Activated CD8-positive, alpha-beta memory T cell treated with anti-CD3 and anti-CD28 coated beads for 1 hour (primary cell): ENCODE measurements around the gene CNTN4.
"Not testable (repeated sequence)": the region's sequence is repeated elsewhere in the genome, so short reads cannot be mapped to it uniquely, and the experiment has no call there.

Source experiments
- DNase-seq, 2 donors: peaks; one replicate each; pipeline ENCODE4 v3.0.0-alpha.2; 2020; ENCODE audit warnings: low read depth in 1 of 2; ENCODE audit errors: extremely low read depth in 1 of 2

Gene CNTN4

DNA sequence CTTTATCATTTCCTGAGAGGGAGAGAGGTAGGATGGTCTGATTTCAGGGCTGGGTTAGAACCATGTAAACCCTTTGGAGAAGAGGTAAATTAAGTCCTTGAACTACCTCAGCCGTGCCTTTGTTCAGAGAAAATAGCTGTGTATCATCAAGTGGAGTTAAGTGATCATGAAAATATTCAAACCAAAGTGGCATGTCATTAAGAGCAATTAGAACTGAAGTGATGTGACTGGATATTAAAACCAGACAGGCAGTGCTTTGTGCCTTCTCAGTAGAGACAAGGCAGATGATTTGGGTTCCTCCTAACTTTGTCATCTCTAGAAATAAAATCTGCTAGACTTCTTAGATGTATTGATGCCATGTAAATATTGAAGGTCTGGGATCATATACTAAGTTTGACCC lies 840.0 kb downstream of the CNTN4 start:
- DNase-seq, result no peak

DNA sequence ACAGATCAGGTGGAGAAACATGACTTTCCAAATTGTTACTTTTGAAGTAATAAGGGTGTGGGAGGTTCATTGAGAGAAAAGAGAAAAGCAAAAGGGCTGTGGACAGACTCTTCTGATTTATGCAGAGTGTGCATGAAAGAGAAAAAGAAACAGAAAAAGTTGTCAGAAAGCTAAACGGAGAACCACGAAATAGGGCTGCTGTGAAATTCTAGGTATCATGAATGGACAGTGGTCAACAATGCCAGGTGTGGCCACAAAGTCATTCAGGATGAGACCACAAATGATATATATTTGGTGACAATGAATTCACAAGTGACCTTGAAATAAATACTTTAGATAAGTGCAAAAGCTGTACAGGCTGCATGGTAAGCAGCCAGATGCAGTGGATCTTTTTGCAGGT lies 841.4 kb downstream of the CNTN4 start:
- DNase-seq, result no peak

DNA sequence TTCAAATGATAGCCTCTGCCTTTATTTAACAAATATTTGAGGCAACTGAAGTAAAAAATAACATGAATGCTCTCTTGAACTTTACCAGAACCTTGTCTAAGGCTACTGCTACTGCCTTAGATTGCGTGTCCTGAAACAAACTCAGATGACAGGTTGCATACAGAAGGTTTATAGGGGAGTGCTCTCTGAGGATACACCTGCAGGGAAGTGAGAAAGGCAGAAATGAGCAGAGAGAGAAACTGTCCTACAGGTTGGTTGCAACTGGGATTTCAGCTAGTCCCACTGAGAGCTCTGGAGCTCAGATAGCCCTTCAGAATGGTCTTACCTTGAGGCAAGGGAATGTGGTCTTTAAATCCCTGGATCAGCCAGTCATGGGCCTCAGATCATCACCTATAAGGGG lies 846.0 kb downstream of the CNTN4 start:
- no peak for DNase-seq

DNA sequence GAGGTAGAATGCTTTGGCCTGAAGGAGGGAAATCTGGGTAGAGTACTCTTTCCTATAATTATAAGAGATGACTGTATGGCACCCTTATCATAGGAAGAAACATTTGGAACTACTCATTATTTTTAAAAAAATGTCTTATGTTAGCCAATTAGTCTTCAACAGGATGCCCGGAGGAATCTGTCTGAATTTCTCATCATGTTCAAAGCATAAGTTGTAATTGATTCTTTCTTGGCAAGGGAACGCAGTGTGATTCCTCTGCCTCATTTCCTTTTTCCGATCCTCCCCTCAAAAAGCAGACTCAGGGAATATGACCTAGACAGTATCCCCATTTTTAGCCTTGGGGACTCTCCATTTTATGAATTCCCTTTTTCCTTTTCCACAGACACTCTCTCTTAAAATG lies 846.5 kb downstream of the CNTN4 start:
- DNase-seq, result no peak

DNA sequence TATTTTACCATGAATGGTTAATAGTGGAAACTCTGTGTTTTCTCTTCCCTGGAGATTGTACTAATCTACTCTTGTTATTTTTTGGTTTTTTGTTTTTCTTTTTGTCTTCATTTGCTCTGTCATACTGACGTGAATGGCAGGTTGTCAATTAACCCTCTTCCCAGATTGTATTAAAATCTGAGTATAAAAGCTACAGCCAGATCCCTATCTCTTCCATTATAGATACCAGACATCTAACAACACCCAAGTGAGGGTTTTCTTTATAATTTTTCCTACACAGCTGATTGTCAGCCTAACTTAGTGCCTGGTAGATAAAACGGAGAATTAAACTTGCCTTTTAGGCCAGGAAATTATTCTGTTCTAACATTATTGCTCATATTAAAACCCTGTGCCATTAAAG lies 848.9 kb downstream of the CNTN4 start:
- no peak for DNase-seq

DNA sequence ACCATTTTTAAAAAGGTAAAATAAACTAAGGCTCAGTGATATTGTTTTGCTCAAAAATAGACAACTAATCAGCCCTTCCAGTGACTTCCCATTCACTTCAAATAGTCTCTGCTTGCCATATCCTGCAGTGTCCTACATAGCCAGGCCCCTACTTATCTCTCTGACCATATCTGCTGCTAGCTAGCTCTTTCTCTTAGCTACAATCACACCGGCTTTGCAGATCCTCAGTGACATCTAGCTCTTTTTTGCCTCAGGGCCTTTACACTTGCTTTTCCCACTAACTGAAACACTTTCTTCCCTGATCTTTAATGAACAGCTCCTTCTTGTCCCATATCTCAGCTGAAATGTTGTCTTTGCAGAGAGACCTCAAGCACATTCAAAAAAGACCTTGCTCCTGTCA lies 850.2 kb downstream of the CNTN4 start:
- DNase-seq, result no peak

DNA sequence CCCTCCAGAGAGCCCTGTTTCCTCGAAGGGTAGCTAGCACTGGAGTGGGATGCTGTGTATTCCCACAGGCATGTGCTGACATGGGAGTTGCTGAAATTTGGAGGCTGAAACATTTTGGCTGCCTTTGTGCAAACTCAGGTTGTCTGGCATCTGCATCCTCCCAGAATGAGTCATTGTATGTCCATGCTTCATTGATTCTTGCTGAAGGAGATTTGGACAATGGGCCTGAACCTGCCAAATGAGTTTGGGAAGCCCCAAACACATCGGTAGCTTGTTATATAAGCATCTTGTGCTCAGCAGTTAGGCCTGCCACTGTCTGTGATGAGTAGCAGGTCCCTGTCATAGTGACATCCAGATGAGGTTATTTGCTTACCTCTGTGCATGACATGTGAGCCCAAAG lies 851.5 kb downstream of the CNTN4 start:
- no peak for DNase-seq

DNA sequence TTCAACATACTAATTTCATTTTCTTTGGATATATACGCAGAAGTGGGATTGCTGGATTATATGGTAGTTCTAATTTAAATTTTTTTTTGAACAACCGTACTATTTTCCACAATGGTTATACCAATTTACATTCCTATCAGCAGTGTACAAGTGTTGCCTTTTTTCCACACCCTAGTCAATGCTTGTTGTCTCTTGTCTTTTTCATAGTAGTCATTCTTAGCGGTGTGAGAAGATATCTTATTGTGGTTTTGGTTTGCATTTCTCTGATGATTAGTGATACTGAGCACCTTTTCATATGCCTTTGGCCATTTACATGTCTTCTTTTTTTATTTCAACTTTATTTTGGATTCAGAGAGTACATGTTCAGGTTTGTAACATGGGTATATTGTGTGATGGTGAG lies 858.4 kb downstream of the CNTN4 start:
- DNase-seq, result no peak

DNA sequence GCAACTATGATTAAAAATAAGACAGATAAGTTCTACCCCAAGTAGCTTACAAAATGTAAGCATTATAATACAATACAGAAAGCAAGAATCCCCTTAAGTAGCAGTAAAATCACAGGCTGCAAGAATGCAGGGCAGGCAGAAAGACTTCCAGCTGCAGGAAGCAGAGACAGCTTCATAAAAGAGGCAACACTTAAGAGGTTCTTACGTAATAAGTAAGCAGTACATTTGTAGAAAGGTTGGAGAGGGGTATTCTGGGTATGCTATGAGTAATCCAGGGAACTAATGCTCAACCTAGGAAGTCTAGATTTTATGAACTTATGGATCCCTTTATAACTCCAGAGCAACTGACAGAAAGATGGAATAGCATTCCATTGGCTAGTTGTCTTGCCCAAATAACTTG lies 859.9 kb downstream of the CNTN4 start:
- no peak for DNase-seq

DNA sequence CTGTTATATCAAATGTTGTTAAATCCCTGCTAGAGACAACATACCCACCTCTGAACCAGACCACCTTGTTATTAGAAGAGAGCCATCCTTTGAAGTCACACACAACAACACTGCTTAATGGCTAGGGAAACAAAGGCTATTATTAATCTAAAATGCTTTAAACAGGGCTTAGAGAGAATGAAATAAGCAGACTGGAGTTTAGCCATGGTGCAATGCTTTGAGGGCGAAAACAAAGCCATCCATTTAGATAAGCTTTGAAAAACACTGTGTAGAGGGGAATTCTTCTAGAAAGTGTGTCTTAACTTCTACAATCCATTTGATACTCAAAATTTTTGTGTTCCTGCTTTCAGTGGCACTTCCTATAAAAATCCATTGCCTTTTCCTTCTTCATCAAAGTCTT lies 862.9 kb downstream of the CNTN4 start:
- DNase-seq, result no peak

DNA sequence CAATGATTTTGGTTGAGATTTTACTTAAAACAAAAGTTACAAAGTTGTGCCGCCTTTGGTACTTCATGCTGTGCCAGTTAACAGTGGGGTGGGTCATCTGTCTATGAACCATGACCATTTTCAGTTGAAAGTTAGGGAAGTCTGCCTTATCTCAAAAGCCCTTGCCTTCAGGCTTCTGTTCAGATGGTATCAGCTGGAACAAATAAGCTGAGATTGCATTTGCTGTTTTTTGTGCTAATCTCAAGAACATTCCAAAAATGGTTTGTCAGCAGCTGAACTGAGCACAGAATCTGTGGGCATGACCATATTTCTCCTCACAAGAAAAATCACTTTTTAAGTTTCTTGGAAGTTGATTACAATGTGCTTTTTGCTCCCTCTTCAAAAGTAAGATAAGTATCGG lies 869.2 kb downstream of the CNTN4 start:
- DNase-seq, result no peak

DNA sequence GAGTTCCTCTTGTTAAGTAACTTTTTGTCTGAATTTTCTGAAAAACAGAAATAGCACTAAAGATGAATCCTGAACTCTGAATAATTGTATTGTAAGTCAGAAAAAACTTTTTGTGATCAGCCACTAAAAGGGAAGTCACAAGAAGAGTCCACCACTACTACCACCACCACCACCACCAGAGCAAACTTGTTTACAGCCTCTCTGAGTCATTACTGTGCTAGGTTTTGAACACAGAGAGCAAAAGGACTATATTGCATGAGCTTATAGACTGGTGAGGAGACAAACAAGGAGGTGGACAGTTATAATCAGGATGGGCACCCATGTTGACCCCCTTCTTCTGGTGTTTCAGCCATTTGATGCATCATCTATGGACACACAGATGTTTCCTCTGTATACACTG lies 869.8 kb downstream of the CNTN4 start:
- DNase-seq, result no peak

DNA sequence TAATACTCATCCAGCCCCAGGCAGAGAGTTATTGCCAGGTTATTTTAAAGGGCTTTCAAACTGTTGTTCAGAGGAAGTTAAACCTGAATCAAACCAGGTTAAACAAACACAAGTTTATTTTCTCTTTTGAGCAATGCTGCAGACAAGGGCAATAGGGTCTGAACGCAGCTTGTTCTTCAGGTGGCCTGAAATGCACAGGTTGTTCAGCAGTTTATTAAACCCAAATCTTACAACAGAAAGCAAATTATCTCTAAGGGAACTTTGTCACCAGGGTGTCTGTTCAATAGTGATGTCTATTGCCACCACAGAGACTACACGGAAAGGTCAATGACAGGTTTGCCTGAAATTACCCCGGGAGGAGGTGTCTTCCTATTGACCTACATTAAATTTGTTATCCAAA lies 877.5 kb downstream of the CNTN4 start:
- DNase-seq, result no peak

DNA sequence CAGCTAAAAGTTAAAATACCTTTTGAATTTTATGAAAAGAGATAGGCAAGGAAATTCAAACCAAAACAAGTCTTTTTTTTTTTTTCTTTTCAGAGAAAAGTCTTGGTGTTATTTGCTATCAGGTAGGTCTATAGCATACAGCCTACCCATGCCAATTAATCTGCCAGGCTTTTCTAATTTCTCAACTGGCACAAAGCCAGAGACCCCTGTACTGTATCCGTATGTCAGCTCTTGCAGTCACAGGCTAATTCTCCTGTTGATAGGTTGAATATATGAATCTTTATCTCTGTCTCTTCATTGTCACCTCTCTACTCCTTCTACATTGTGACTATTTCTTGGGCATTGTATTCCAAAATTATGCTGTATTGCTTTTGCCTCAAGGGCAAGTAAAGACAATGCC lies 878.1 kb downstream of the CNTN4 start:
- no peak for DNase-seq

DNA sequence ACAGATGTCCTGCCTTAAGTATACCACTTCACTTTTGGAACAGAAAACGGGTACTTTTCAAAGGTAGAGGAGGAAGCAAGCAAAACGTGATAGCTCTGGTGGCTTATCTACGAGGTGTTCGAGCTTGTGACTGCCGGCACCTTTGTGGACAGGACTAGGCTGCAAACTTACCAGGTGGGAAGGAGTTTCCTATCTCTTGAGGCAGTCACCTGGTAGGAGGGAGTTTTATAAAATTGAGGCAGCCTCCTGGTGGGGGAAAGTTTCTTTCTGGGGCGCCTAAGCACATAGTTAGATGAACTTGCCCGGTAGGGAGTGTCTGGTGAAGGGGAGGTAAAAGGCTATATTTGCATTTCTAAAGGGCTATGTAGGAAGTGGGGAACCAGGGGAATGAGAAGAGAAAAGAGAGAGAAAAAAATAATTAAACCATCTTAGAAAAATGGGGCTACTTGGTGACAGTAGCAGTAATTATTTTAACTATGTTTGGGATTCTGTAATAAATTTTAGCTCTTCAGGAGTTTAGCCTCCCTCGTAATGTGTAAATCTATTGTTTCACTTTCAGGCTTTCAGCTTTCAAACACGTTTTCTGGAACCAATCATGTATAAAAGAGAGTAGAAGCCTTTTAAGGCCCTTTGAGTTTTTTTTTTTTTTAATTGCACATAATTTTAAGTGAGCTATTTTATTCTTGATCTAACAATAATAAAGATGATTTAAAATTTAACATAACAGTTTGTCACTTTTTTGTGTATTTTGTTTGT lies 880.5 kb downstream of the CNTN4 start:
- no peak for DNase-seq

DNA sequence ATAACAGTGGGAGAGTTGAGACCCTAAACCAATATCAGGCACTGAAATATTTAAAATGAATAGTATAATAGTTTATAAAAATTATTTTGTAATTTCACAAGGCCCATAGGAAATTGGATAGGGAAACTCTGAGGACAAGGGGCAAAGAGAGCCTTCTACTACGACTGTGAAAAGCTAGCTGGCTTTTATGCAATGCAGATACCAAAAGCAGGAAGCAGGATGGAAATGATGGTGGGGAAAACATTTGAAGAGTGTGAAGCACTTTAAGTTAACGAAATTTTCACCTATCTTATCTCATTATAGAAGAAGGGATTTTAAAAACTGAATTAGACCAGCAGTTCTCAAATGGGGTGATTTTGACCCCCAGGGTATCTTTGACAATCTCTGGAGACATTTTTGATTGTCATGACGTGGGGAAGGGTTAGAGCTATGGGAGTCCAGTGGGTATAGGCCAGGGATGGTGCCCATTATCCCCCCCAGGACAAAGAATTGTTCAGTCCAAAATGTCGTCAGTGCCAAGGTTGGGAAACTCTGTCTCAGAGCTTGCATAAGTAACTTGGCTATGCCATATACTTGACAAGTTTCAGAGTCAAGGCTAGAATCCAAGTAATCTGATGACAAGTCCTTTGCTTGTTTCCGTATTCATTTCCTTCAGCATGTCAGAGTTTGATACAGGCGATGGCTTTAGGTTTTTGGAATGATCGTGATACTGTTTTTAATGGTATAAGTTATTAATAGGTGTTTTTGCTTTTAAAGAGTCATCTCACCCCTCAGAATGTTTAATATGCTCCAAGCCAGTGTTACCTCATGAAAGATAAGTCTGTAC lies 885.6 kb downstream of the CNTN4 start:
- DNase-seq, result no peak

DNA sequence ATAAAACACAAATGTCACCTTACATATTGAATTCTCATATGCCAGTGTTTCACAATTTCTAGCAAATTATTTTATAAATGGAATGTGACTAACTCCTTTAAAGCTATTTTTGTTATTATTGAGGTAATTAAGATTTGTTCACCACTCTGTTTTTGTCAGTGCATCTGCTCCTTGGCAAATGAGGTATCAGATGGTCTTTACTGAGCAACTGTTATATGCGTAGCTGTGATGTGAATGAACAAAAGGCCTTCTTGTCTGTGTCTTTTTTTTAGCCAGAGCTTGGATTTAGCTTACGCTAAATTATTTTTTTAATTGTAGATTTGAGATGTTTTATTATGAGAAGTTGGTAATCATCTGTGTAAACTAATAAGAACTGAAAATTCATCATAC lies 886.2 kb downstream of the CNTN4 start:
- DNase-seq, result no peak

DNA sequence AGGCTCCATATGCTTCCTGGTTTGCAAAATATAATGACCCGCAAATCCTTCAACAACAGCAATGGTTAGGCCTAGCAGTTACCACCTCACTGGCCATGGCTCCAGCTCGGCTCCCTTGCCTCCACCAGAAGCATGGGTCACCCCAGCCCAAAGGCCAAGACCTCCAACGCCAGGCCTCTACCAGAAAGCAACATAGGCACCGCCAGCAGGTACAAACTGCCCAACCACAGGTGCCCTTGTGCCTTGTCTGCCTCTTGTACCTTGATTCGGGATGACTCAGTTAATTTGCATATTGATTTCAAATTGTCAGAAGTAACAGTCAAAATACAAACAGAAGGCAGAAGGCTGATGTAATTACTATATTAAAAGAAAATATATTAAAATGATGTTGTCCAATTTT lies 886.8 kb downstream of the CNTN4 start:
- DNase-seq, result no peak

DNA sequence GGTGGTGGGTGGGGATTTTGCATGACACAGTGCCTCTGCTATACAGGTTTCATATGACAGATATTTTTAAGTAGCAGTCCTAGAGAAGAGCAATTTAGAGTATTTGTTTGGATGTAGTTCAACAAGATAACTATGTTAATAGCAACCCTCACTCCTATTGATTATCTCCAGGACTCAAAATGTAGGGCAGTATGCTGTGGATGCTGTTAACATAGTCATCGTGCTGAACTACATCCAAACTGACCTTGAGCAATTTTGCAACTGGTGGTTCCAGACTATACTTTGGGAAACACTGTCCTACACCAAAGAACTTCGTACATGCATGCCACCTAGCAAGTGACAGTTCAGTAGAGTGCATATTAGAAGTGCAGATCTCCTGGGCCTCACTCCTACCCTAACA lies 893.9 kb downstream of the CNTN4 start:
- DNase-seq, result no peak

DNA sequence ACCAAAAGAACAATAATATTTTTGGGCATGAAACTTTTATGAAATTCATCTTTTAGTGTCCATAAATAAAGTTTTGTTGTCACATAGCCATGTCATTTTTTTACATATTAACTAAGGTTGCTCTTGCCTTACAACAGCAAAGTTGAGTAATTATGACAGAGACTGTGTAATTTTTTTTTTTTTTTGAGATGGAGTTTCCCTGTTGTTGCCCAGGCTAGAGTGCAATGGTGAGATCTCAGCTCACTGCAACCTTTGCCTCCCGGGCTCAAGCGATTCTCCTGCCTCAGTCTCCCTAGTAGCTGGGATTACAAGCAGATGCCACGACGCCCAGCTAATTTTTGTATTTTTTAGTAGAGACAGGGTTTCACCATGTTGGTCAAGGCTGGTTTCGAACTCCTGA lies 894.5 kb downstream of the CNTN4 start:
- not testable (repeated sequence) for DNase-seq

DNA sequence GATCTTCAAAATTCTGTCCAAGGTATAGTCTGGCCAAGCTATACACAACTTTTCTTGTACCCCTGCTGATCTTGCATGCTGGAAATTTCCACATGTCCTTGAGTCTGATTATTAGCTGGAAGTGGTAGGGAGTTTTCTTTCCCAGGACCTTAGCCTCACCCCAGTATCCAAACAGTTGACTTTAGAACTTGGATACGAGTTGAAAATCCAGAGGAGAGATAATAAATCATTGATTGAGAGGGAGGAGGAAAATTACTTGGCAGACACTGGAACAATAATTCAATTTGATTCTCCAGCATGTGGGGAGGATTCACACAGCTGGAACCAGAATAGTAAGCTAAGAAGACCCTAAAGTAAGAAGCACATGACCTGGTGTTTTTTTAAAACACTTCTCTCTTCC lies 895.1 kb downstream of the CNTN4 start:
- no peak for DNase-seq

DNA sequence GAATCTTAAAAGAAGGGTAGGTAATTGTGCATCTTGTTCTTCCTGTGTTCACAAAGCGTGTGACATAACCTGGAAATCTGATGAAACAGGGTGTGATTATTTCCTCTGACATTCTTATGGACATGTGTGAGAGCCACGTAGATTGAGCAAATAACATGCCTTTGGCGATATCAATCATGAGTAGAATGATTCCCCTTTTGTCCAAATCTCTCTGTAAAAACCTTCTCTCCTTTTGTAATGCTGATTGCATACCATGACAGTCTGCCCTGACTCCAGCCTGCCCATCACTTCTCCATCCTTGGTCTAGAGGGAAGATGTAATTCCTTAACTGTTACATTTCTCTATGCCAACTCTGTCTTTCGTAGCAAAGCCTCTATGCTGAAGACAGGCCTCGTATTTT lies 896.5 kb downstream of the CNTN4 start:
- no peak for DNase-seq
